AG09309 (cell line): Measurements from ENCODE around the gene SLC16A7.

Experiments used
- DNase-seq: peaks from one replicate; pipeline ENCODE4 v3.0.0-alpha.2; 2010; ENCODE audit warnings: low read depth
- H3K4me3 ChIP-seq: 2 replicates; pipeline ENCODE4 v1.5.1; 2011; ENCODE audit warnings: mild to moderate bottlenecking, low read depth, low read length, moderate library complexity; ENCODE audit not compliant: control insufficient read depth
- CTCF ChIP-seq: IDR thresholded peaks from 2 replicates; pipeline ENCODE4 v1.5.1; 2011; ENCODE audit warnings: mild to moderate bottlenecking, low read depth, low read length, inconsistent platforms; ENCODE audit not compliant: insufficient read depth, control insufficient read depth; ENCODE audit errors: missing control alignments

Gene SLC16A7

GRCh38 chr12:59595883-59596540 is at the start of gene SLC16A7:
TSS of gene SLC16A7 (plus strand) at chr12:59596029. CDS start at chr12:59704802, 108,773 bp downstream.
- H3K4me3 ChIP-seq, result peak within 1 kb of the TSS; percentile 82
- TF ChIP-seq CTCF, result no peak
- DNase-seq, result peak; percentile 68

GRCh38 chr12:59548930-59549329 is 46.9 kb upstream of the SLC16A7 start:
- TF ChIP-seq CTCF, result no peak
- no peak for DNase-seq
- no peak overlapping the region for H3K4me3 ChIP-seq

- no peak for DNase-seq
- no peak for TF ChIP-seq CTCF
- no peak overlapping the region for H3K4me3 ChIP-seq
These were observed 36.1 kb upstream of the SLC16A7 start for GRCh38 chr12:59559696-59560095.

- no peak for DNase-seq
- H3K4me3 ChIP-seq, result no peak overlapping the region
- TF ChIP-seq CTCF, result no peak
These were observed 25.7 kb upstream of the SLC16A7 start for GRCh38 chr12:59570145-59570544.

- no peak overlapping the region for H3K4me3 ChIP-seq
- no peak for TF ChIP-seq CTCF
- no peak for DNase-seq
These were observed 21.4 kb upstream of the SLC16A7 start for GRCh38 chr12:59574406-59574805.

GRCh38 chr12:59575826-59576225 is 20.0 kb upstream of the SLC16A7 start:
- no peak for TF ChIP-seq CTCF
- no peak overlapping the region for H3K4me3 ChIP-seq
- no peak for DNase-seq
